ENCODE data around the gene TASP1.

DNA sequence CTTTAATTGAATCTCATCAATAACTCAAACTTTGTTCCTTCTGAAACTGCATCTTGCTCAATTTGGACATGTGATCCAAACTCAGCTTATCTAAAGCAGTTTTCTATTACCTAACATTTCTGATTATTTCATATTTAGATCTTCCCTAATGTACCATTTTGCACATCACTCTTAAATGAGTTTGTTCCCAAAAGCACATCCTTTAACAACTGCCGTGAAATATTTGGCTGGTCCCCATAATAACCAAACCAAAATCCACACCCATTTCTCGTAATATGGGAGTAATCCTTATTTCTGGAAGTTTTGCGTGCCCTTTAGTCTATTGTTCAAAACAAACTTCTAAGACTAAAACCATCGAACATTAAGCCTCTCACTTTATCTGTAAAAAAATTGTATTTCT, 94.9 kb downstream of the TASP1 start:
- TF ChIP-seq POLR2A (IDR thresholded peaks at IDR 0.05) = no peak
- TF ChIP-seq, protein P1, sequence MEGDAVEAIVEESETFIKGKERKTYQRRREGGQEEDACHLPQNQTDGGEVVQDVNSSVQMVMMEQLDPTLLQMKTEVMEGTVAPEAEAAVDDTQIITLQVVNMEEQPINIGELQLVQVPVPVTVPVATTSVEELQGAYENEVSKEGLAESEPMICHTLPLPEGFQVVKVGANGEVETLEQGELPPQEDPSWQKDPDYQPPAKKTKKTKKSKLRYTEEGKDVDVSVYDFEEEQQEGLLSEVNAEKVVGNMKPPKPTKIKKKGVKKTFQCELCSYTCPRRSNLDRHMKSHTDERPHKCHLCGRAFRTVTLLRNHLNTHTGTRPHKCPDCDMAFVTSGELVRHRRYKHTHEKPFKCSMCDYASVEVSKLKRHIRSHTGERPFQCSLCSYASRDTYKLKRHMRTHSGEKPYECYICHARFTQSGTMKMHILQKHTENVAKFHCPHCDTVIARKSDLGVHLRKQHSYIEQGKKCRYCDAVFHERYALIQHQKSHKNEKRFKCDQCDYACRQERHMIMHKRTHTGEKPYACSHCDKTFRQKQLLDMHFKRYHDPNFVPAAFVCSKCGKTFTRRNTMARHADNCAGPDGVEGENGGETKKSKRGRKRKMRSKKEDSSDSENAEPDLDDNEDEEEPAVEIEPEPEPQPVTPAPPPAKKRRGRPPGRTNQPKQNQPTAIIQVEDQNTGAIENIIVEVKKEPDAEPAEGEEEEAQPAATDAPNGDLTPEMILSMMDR (IDR thresholded peaks at IDR 0.05) = no peak
